Tibial artery (tissue), 4 donors: Measurements from ENCODE around the gene RNF150.

Source experiments
- DNase-seq, 2 donors: peaks; one replicate each; pipeline ENCODE4 v3.0.0-alpha.2; 2019
- H3K27ac ChIP-seq, 2 donors: fragments of 200-600 bp; sonication (generic) in 1 of 2; 1 replicate in 1 of 2; 2 replicates in 1 of 2; pipeline ENCODE4 v1.5.1; 2018 to 2019; ENCODE audit warnings: mild to moderate bottlenecking in 1 of 2
- H3K27me3 ChIP-seq, 2 donors: fragments of 200-600 bp; sonication (generic) in 1 of 2; one replicate each; pipeline versions ENCODE4 v1.5.1 to v1.6.0; 2016 to 2019
- H3K36me3 ChIP-seq, 3 donors: fragments of 200-600 bp; sonication (generic) in 2 of 3; one replicate each; pipeline ENCODE4 v1.5.1; 2016 to 2019; ENCODE audit warnings: mild to moderate bottlenecking in 2 of 3
- H3K4me1 ChIP-seq, 4 donors: fragments of 200-600 bp; sonication (generic) in 2 of 4; 1 replicate in 3 of 4; 2 replicates in 1 of 4; pipeline ENCODE4 v1.5.1; 2016 to 2019
- H3K4me3 ChIP-seq, 2 donors: fragments of 200-600 bp; sonication (generic) in 1 of 2; 1 replicate in 1 of 2; 2 replicates in 1 of 2; pipeline ENCODE4 v1.5.1; 2018 to 2019; ENCODE audit warnings: mild to moderate bottlenecking in 2 of 2
- H3K9me3 ChIP-seq, 3 donors: fragments of 200-600 bp; sonication (generic) in 1 of 3; one replicate each; pipeline ENCODE4 v1.5.1; 2016 to 2019
- CTCF ChIP-seq, 2 experiments: fragments of 200-600 bp in 1 of 2; fragments of 450-650 bp in 1 of 2; IDR thresholded peaks; one replicate each; pipeline ENCODE4 v1.5.1; 2017 to 2019; ENCODE audit warnings: antibody characterized with exemption in 2 of 2, mild to moderate bottlenecking in 1 of 2, moderate library complexity in 1 of 2
- intact Hi-C: fragments of 100-400 bp; cut with DNase I; formaldehyde crosslinking; loops from one replicate; pipeline ENCODE4 v1.15.0; 2023; ENCODE audit warnings: low total_unique reads

The RNF150 gene

GRCh38 chr4:140968371-140968770 lies 164.9 kb downstream of the RNF150 start:
- H3K4me1 ChIP-seq: peaks cover 0 to 14% (median 0%) of the 10 kb centered on the region in 4 donors
- no peak for TF ChIP-seq CTCF (IDR thresholded peaks at IDR 0.05)
- DNase-seq: no peak
- no peak overlapping the region for H3K27ac ChIP-seq
- H3K9me3 ChIP-seq: no peaks in the 10 kb centered on the region
- H3K27me3 ChIP-seq: no peaks in the 10 kb centered on the region
- no peaks in the 10 kb centered on the region for H3K36me3 ChIP-seq
- no peak overlapping the region for H3K4me3 ChIP-seq
- intact Hi-C loops: no loop called here

GRCh38 chr4:140963883-140964282 lies 169.4 kb downstream of the RNF150 start:
- H3K4me3 ChIP-seq: no peak overlapping the region
- no peak for TF ChIP-seq CTCF (IDR thresholded peaks at IDR 0.05)
- intact Hi-C loops: no loop called here

GRCh38 chr4:140955641-140956040 lies 177.6 kb downstream of the RNF150 start:
- Histone ChIP-seq H3K4me3 (no peak overlapping the region), H3K27ac (peak overlapping the region; percentile 14 to 32), H3K36me3 (no peaks in the 10 kb centered on the region), H3K4me1 (peaks cover 0 to 21% (median 6%) of the 10 kb centered on the region in 4 donors), H3K9me3 (no peaks in the 10 kb centered on the region), H3K27me3 (no peaks in the 10 kb centered on the region)
- intact Hi-C loops: no loop called here
- TF ChIP-seq CTCF (IDR thresholded peaks at IDR 0.05): no peak
- DNase-seq: no peak

More at GRCh38 chr4:140963883-140964282, 169.4 kb downstream of the RNF150 start:
- Histone ChIP-seq H3K27me3 (no peaks in the 10 kb centered on the region), H3K9me3 (no peaks in the 10 kb centered on the region), H3K36me3 (no peaks in the 10 kb centered on the region), H3K27ac (no peak overlapping the region), H3K4me1 (no peaks in the 10 kb centered on the region)
- DNase-seq: no peak

GRCh38 chr4:140952717-140953116 lies 180.6 kb downstream of the RNF150 start:
- no peak for TF ChIP-seq CTCF (IDR thresholded peaks at IDR 0.05)
- Histone ChIP-seq H3K36me3 (no peaks in the 10 kb centered on the region), H3K27ac (no peak overlapping the region), H3K9me3 (no peaks in the 10 kb centered on the region), H3K4me1 (peaks cover 0 to 21% (median 6%) of the 10 kb centered on the region in 4 donors), H3K27me3 (no peaks in the 10 kb centered on the region), H3K4me3 (no peak overlapping the region)
- intact Hi-C loops: no loop called here
- DNase-seq: no peak

GRCh38 chr4:140947506-140947905 lies 185.8 kb downstream of the RNF150 start:
- peaks cover 0 to 20% (median 7%) of the 10 kb centered on the region in 4 donors for H3K4me1 ChIP-seq
- H3K4me3 ChIP-seq: no peak overlapping the region
- intact Hi-C loops: no loop called here
- no peaks in the 10 kb centered on the region for H3K36me3 ChIP-seq
- TF ChIP-seq CTCF (IDR thresholded peaks at IDR 0.05): no peak
- H3K27me3 ChIP-seq: no peaks in the 10 kb centered on the region
- no peak for DNase-seq
- no peaks in the 10 kb centered on the region for H3K9me3 ChIP-seq
- H3K27ac ChIP-seq: no peak overlapping the region

- Histone ChIP-seq H3K9me3 (no peaks in the 10 kb centered on the region), H3K36me3 (no peaks in the 10 kb centered on the region), H3K4me3 (no peak overlapping the region), H3K27me3 (no peaks in the 10 kb centered on the region), H3K4me1 (peaks cover 0 to 37% (median 12%) of the 10 kb centered on the region in 4 donors), H3K27ac (no peak overlapping the region)
- DNase-seq: no peak
- no peak for TF ChIP-seq CTCF (IDR thresholded peaks at IDR 0.05)
- intact Hi-C loops: no loop called here
Observed at GRCh38 chr4:140945106-140945505, 188.2 kb downstream of the RNF150 start.
